DMS79 treated with DMSO at 0.1 percent for 48 hours (cell line): ENCODE data around the gene NUP58.

Experiments used
- DNase-seq: peaks from one replicate; lab custom pipeline; 2025; lab: John Stamatoyannopoulos, UW

NUP58 gene

GRCh38 chr13:25301347-25302113 is at the start of gene NUP58:
NUP58 (plus strand) TSS chr13:25301625; CDS start chr13:25301774, 149 bp downstream.
- DNase-seq, result peak; percentile 75

GRCh38 chr13:25252225-25252624 is 49.2 kb upstream of the NUP58 start:
- DNase-seq, result no peak

- DNase-seq, result no peak
Observed at GRCh38 chr13:25252752-25253151, 48.7 kb upstream of the NUP58 start.

- DNase-seq, result no peak
Observed at GRCh38 chr13:25253702-25254101, 47.7 kb upstream of the NUP58 start.

GRCh38 chr13:25262261-25262660 is 39.2 kb upstream of the NUP58 start:
- no peak for DNase-seq

- DNase-seq, result no peak
Observed at GRCh38 chr13:25266706-25267105, 34.7 kb upstream of the NUP58 start.

GRCh38 chr13:25267715-25268114 is 33.7 kb upstream of the NUP58 start:
- DNase-seq, result no peak

GRCh38 chr13:25268561-25268960 is 32.9 kb upstream of the NUP58 start:
- no peak for DNase-seq

GRCh38 chr13:25276748-25277147 is 24.7 kb upstream of the NUP58 start:
- no peak for DNase-seq

- DNase-seq, result no peak
Observed at GRCh38 chr13:25280396-25280795, 21.0 kb upstream of the NUP58 start.

- DNase-seq, result peak; percentile 34
Observed at GRCh38 chr13:25281193-25281934, 20.1 kb upstream of the NUP58 start.

- no peak for DNase-seq
Observed at GRCh38 chr13:25281935-25282332, 19.5 kb upstream of the NUP58 start.

GRCh38 chr13:25286308-25286968 is 15.0 kb upstream of the NUP58 start:
- DNase-seq, result peak; percentile 15

GRCh38 chr13:25286969-25287961 is 14.2 kb upstream of the NUP58 start, which contains the start of gene MTMR6:
MTMR6 (minus strand) TSS chr13:25287488; CDS start chr13:25287247, 241 bp downstream.
- peak; percentile 83 for DNase-seq

GRCh38 chr13:25288966-25289365 is 12.5 kb upstream of the NUP58 start:
- no peak for DNase-seq

GRCh38 chr13:25291691-25292090 is 9.7 kb upstream of the NUP58 start:
- DNase-seq, result no peak

- no peak for DNase-seq
Observed at GRCh38 chr13:25292301-25292700, 9.1 kb upstream of the NUP58 start.

GRCh38 chr13:25295228-25295627 is 6.2 kb upstream of the NUP58 start:
- DNase-seq, result no peak

GRCh38 chr13:25295701-25296100 is 5.7 kb upstream of the NUP58 start:
- DNase-seq, result no peak

GRCh38 chr13:25300861-25301346 is 521 bp upstream of the NUP58 start:
- no peak for DNase-seq

- DNase-seq, result no peak
Observed at GRCh38 chr13:25302121-25302520, 696 bp downstream of the NUP58 start.
